Measurements from ENCODE around the gene RAVER1.
A peak's percentile ranks its signal among the peaks of the same experiment; 100 is the strongest.

The RAVER1 gene

DNA sequence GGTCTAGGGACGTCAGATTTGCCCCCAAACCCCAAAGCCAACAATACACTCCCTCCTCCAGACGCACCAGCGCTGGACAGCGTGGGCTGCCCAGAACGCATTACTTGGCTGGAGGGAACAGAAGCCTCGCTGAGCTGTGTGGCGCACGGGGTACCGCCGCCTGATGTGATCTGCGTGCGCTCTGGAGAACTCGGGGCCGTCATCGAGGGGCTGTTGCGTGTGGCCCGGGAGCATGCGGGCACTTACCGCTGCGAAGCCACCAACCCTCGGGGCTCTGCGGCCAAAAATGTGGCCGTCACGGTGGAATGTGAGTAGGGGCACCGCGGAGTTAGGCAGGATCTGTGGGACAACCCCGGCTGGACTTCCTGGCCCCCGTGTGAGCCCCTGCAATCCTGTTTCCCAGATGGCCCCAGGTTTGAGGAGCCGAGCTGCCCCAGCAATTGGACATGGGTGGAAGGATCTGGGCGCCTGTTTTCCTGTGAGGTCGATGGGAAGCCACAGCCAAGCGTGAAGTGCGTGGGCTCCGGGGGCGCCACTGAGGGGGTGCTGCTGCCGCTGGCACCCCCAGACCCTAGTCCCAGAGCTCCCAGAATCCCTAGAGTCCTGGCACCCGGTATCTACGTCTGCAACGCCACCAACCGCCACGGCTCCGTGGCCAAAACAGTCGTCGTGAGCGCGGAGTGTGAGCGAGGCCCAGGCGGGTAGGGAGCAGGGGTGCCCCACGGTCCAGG lies 39.5 kb downstream of the RAVER1 start:
- no peak overlapping the region for H3K9ac ChIP-seq (ENCODE audit: low read depth, low read length)
- H3K36me3 ChIP-seq (ENCODE audit: control insufficient read depth, insufficient read depth, low read length) = no peaks in the 10 kb centered on the region
- H3K9me3 ChIP-seq (ENCODE audit: control insufficient read depth, insufficient read depth, low read length) = no peaks in the 10 kb centered on the region
- H3K27me3 ChIP-seq (ENCODE audit: control insufficient read depth, insufficient read depth, low read length) = peaks cover 86% of the 10 kb centered on the region
- peaks cover 21% of the 10 kb centered on the region; the same call in 1 of the 2 replicates for H3K4me1 ChIP-seq (ENCODE audit: control insufficient read depth, insufficient read depth, low read length)
- H3K27ac ChIP-seq (ENCODE audit: low read depth, low read length) = no peak overlapping the region
- no peak overlapping the region for H3K4me3 ChIP-seq (ENCODE audit: low read depth, low read length)

GRCh38 chr19:10292789-10293636 lies 40.3 kb downstream of the RAVER1 start:
- Histone ChIP-seq H3K4me3 (ENCODE audit: low read depth, low read length) (peak overlapping the region; percentile 61), H3K27ac (ENCODE audit: low read depth, low read length) (no peak overlapping the region), H3K9ac (ENCODE audit: low read depth, low read length) (no peak overlapping the region), H3K36me3 (ENCODE audit: control insufficient read depth, insufficient read depth, low read length) (no peaks in the 10 kb centered on the region), H3K4me1 (ENCODE audit: control insufficient read depth, insufficient read depth, low read length) (peaks cover 21% of the 10 kb centered on the region; the same call in 1 of the 2 replicates), H3K9me3 (ENCODE audit: control insufficient read depth, insufficient read depth, low read length) (no peaks in the 10 kb centered on the region), H3K27me3 (ENCODE audit: control insufficient read depth, insufficient read depth, low read length) (peaks cover 94% of the 10 kb centered on the region)

GRCh38 chr19:10292206-10292788 lies 41.0 kb downstream of the RAVER1 start:
- H3K9ac ChIP-seq (ENCODE audit: low read depth, low read length) = no peak overlapping the region
- peaks cover 21% of the 10 kb centered on the region; the same call in 1 of the 2 replicates for H3K4me1 ChIP-seq (ENCODE audit: control insufficient read depth, insufficient read depth, low read length)
- H3K4me3 ChIP-seq (ENCODE audit: low read depth, low read length) = peak overlapping the region; percentile 61
- H3K27me3 ChIP-seq (ENCODE audit: control insufficient read depth, insufficient read depth, low read length) = peaks cover 100% of the 10 kb centered on the region
- H3K9me3 ChIP-seq (ENCODE audit: control insufficient read depth, insufficient read depth, low read length) = no peaks in the 10 kb centered on the region
- no peaks in the 10 kb centered on the region for H3K36me3 ChIP-seq (ENCODE audit: control insufficient read depth, insufficient read depth, low read length)
- no peak overlapping the region for H3K27ac ChIP-seq (ENCODE audit: low read depth, low read length)

DNA sequence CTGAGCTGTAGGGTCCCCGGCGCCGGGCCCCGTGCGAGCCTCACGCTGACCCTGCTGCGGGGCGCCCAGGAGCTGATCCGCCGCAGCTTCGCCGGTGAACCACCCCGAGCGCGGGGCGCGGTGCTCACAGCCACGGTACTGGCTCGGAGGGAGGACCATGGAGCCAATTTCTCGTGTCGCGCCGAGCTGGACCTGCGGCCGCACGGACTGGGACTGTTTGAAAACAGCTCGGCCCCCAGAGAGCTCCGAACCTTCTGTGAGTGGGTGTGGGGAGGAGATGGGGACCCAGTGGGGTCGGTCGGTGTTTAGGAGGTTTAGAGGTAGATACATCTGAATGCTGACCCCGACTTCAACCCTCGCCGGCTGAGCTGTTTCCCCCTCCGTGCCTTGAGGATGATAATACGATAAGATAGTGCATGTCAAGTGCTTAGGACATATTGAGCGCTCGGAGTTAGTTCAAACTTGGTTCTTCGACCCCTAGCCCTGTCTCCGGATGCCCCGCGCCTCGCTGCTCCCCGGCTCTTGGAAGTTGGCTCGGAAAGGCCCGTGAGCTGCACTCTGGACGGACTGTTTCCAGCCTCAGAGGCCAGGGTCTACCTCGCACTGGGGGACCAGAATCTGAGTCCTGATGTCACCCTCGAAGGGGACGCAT lies 41.6 kb downstream of the RAVER1 start:
- Histone ChIP-seq H3K27me3 (ENCODE audit: control insufficient read depth, insufficient read depth, low read length) (peaks cover 99% of the 10 kb centered on the region), H3K9ac (ENCODE audit: low read depth, low read length) (no peak overlapping the region), H3K4me3 (ENCODE audit: low read depth, low read length) (peak overlapping the region; percentile 61), H3K9me3 (ENCODE audit: control insufficient read depth, insufficient read depth, low read length) (no peaks in the 10 kb centered on the region), H3K27ac (ENCODE audit: low read depth, low read length) (no peak overlapping the region), H3K4me1 (ENCODE audit: control insufficient read depth, insufficient read depth, low read length) (peaks cover 21% of the 10 kb centered on the region; the same call in 1 of the 2 replicates), H3K36me3 (ENCODE audit: control insufficient read depth, insufficient read depth, low read length) (no peaks in the 10 kb centered on the region)

DNA sequence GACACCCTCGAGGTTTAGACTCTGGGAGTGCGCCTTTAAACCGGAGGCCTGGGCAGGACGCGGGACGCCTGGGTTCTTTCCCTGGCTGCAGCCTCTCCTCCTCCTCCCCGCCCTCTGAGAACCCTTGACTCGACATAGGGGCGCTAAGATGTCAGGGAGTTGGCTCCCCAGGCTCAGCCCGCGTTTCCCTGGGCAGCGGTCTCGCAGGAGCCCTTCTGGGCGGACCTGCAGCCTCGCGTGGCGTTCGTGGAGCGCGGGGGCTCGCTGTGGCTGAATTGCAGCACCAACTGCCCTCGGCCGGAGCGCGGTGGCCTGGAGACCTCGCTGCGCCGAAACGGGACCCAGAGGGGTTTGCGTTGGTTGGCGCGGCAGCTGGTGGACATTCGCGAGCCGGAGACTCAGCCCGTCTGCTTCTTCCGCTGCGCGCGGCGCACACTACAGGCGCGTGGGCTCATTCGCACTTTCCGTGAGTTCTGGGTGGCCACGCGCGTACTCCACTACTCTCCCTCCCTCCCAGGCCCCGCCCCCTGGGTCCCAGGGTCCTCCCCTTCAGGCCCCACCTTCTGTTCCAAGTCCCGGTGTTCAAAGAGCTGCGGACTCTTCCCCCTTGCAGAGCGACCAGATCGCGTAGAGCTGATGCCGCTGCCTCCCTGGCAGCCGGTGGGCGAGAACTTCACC lies 42.3 kb downstream of the RAVER1 start:
- Histone ChIP-seq H3K9ac (ENCODE audit: low read depth, low read length) (no peak overlapping the region), H3K9me3 (ENCODE audit: control insufficient read depth, insufficient read depth, low read length) (no peaks in the 10 kb centered on the region), H3K27me3 (ENCODE audit: control insufficient read depth, insufficient read depth, low read length) (peaks cover 99% of the 10 kb centered on the region), H3K4me1 (ENCODE audit: control insufficient read depth, insufficient read depth, low read length) (peaks cover 20% of the 10 kb centered on the region; the same call in 1 of the 2 replicates), H3K4me3 (ENCODE audit: low read depth, low read length) (peak overlapping the region; percentile 61), H3K36me3 (ENCODE audit: control insufficient read depth, insufficient read depth, low read length) (no peaks in the 10 kb centered on the region), H3K27ac (ENCODE audit: low read depth, low read length) (no peak overlapping the region)

DNA sequence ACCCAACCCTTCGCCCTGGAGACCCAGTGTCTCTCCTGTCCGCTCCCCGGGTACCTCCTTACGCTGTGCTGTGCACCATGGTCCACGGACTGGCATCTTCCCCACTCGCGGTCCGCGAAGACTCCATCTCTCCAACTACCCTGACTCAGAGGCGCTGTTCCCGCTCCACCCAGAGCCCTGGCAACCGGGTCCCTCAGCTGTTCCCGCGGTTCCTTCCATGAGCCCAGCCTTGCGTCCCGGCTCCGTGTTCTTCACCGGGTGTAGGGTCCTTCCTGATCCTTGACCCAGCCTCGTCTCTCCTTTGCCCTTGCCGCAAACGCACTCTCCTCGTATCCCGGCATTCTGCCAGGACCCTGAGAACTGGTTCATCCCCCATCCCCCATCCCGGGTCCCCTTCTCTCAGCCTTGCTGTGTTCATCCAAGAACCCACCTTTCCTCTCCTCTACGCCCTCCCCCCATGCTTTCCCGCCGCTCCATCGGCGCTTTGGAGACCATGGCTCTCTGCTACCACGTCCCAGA lies 42.9 kb downstream of the RAVER1 start:
- Histone ChIP-seq H3K4me3 (ENCODE audit: low read depth, low read length) (peak overlapping the region; percentile 61), H3K9me3 (ENCODE audit: control insufficient read depth, insufficient read depth, low read length) (no peaks in the 10 kb centered on the region), H3K4me1 (ENCODE audit: control insufficient read depth, insufficient read depth, low read length) (peaks cover 19% of the 10 kb centered on the region; the same call in 1 of the 2 replicates), H3K36me3 (ENCODE audit: control insufficient read depth, insufficient read depth, low read length) (0 out of 2 replicates have a peak, but pooled peaks cover under 1% of the 10 kb centered on the region), H3K27ac (ENCODE audit: low read depth, low read length) (no peak overlapping the region), H3K9ac (ENCODE audit: low read depth, low read length) (no peak overlapping the region), H3K27me3 (ENCODE audit: control insufficient read depth, insufficient read depth, low read length) (peaks cover 94% of the 10 kb centered on the region)

GRCh38 chr19:10289836-10290356 lies 43.4 kb downstream of the RAVER1 start, which contains the start of gene ICAM5:
ICAM5 (plus strand) TSS chr19:10289952; CDS start chr19:10290044, 92 bp downstream.
- H3K9ac ChIP-seq (ENCODE audit: low read depth, low read length) = no peak within 1 kb of the TSS
- no peak within 1 kb of the TSS for H3K27ac ChIP-seq (ENCODE audit: low read depth, low read length)
- 0 out of 2 replicates have a peak, but pooled peaks cover 3% of the 10 kb centered on the region for H3K36me3 ChIP-seq (ENCODE audit: control insufficient read depth, insufficient read depth, low read length)
- H3K4me1 ChIP-seq (ENCODE audit: control insufficient read depth, insufficient read depth, low read length) = peaks cover 19% of the 10 kb centered on the region; the same call in 1 of the 2 replicates
- H3K9me3 ChIP-seq (ENCODE audit: control insufficient read depth, insufficient read depth, low read length) = no peaks in the 10 kb centered on the region
- H3K27me3 ChIP-seq (ENCODE audit: control insufficient read depth, insufficient read depth, low read length) = peaks cover 89% of the 10 kb centered on the region
- H3K4me3 ChIP-seq (ENCODE audit: low read depth, low read length) = peak within 1 kb of the TSS; percentile 61

- H3K27ac ChIP-seq (ENCODE audit: low read depth, low read length) = no peak overlapping the region
- H3K4me3 ChIP-seq (ENCODE audit: low read depth, low read length) = peak overlapping the region; percentile 61
- H3K4me1 ChIP-seq (ENCODE audit: control insufficient read depth, insufficient read depth, low read length) = peaks cover 19% of the 10 kb centered on the region; the same call in 1 of the 2 replicates
- peaks cover 83% of the 10 kb centered on the region for H3K27me3 ChIP-seq (ENCODE audit: control insufficient read depth, insufficient read depth, low read length)
- no peaks in the 10 kb centered on the region for H3K9me3 ChIP-seq (ENCODE audit: control insufficient read depth, insufficient read depth, low read length)
- no peak overlapping the region for H3K9ac ChIP-seq (ENCODE audit: low read depth, low read length)
- H3K36me3 ChIP-seq (ENCODE audit: control insufficient read depth, insufficient read depth, low read length) = 0 out of 2 replicates have a peak, but pooled peaks cover 3% of the 10 kb centered on the region
Observed at GRCh38 chr19:10289167-10289835, 44.0 kb downstream of the RAVER1 start.

- Histone ChIP-seq H3K27me3 (ENCODE audit: control insufficient read depth, insufficient read depth, low read length) (peaks cover 77% of the 10 kb centered on the region), H3K9me3 (ENCODE audit: control insufficient read depth, insufficient read depth, low read length) (no peaks in the 10 kb centered on the region), H3K9ac (ENCODE audit: low read depth, low read length) (no peak overlapping the region), H3K4me1 (ENCODE audit: control insufficient read depth, insufficient read depth, low read length) (peaks cover 19% of the 10 kb centered on the region; the same call in 1 of the 2 replicates), H3K4me3 (ENCODE audit: low read depth, low read length) (peak overlapping the region; percentile 61), H3K27ac (ENCODE audit: low read depth, low read length) (no peak overlapping the region), H3K36me3 (ENCODE audit: control insufficient read depth, insufficient read depth, low read length) (0 out of 2 replicates have a peak, but pooled peaks cover 3% of the 10 kb centered on the region)
Observed at GRCh38 chr19:10288662-10289166, 44.6 kb downstream of the RAVER1 start.
